Measurements from ENCODE around the gene LY9. TPM values are rescaled to one million over a fixed set of nuclear protein-coding genes. Genes with fewer than 3 reads are reported as not detected.

The LY9 gene, protein sequence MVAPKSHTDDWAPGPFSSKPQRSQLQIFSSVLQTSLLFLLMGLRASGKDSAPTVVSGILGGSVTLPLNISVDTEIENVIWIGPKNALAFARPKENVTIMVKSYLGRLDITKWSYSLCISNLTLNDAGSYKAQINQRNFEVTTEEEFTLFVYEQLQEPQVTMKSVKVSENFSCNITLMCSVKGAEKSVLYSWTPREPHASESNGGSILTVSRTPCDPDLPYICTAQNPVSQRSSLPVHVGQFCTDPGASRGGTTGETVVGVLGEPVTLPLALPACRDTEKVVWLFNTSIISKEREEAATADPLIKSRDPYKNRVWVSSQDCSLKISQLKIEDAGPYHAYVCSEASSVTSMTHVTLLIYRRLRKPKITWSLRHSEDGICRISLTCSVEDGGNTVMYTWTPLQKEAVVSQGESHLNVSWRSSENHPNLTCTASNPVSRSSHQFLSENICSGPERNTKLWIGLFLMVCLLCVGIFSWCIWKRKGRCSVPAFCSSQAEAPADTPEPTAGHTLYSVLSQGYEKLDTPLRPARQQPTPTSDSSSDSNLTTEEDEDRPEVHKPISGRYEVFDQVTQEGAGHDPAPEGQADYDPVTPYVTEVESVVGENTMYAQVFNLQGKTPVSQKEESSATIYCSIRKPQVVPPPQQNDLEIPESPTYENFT
- total RNA-seq (1 to 10 TPM in 1 of 10 donors, under 1 TPM in 4, not detected in 5; 0.25 to 1.4 (median 0.42) TPM), polyA plus RNA-seq (under 1 TPM in 1 of 2 donors, not detected in 1; 0.10 TPM)
- long read RNA-seq, donor 1: 0 reads
- long read RNA-seq, donor 2: 0 reads
- long read RNA-seq, donor 3: 0 reads

- intact Hi-C loops (cut with DNase I): no loop called here
- peaks cover 0 to 4% (median 0%) of the 10 kb centered on the region in 11 donors for H3K9me3 ChIP-seq
- H3K4me3 ChIP-seq: peak within 1 kb of the TSS in 1 of 10 donors; percentile 43
- no peaks in the 10 kb centered on the region for H3K36me3 ChIP-seq
- no peak for TF ChIP-seq CTCF (IDR thresholded peaks at IDR 0.05)
- DNase-seq: no peak
- ATAC-seq: peak in 3 of 8 donors; percentile 33 to 61 (median 51)
- H3K27ac ChIP-seq: peak within 1 kb of the TSS in 1 of 10 donors; percentile 67
- 85 to 91% methylated on average over 4 of the region's 4 CpGs for WGBS, 2 donors
- H3K27me3 ChIP-seq: peaks cover 0 to 8% (median 0%) of the 10 kb centered on the region in 7 donors
- peaks cover 0 to 6% (median 0%) of the 10 kb centered on the region in 9 donors for H3K4me1 ChIP-seq
Observed at GRCh38 chr1:160795951-160796383, at the start of gene LY9. LY9 (plus strand) TSS chr1:160796174; CDS start chr1:160796188, 14 bp downstream.

DNA sequence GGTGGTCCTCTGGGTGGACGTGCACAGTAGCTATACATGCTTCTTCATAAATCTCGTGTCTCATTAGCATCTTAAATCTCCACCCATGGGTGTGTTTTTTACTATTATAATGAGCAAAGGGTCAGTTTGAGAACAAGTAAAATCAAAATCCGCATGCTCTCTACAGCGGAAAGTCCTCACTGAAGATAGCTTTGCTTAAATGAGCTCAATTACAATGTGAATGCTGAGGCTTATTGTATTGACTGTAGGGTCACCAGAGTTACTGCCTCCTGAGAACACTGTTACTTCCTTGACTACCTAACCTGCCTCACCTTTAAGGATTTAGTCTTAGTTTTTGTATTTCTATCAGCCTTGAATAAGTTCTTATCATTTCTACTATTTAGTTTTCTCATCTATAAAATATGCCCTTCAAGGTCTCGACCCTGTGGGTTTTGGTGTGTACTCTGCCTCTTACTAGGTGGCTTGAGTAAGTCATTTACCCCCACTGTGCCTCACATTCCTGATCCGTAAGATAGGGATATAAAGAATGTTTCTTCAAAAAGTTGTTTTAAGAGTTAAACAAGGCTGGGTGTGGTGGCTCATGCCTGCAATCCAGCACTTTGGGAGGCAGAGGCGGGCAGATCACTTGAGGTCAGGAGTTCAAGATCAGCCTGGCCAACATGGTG lies 49.0 kb upstream of the LY9 start:
- Histone ChIP-seq H3K4me1 (peaks cover 0 to 43% (median 0%) of the 10 kb centered on the region in 9 donors), H3K4me3 (no peak overlapping the region), H3K36me3 (peaks cover 0 to 5% (median 0%) of the 10 kb centered on the region in 9 donors), H3K9me3 (no peaks in the 10 kb centered on the region), H3K27ac (no peak overlapping the region), H3K27me3 (peaks cover 0 to 24% (median 6%) of the 10 kb centered on the region in 7 donors)
- ATAC-seq (no peak), DNase-seq (no peak)
- intact Hi-C loops (cut with DNase I): no loop called here
- 85% methylated on average over 7 of the region's 7 CpGs for WGBS, 2 donors
- no peak for TF ChIP-seq CTCF (IDR thresholded peaks at IDR 0.05)

GRCh38 chr1:160747717-160748116 lies 48.3 kb upstream of the LY9 start:
- peaks cover 0 to 35% (median 0%) of the 10 kb centered on the region in 9 donors for H3K4me1 ChIP-seq
- H3K27ac ChIP-seq: no peak overlapping the region
- DNase-seq (no peak), ATAC-seq (no peak)
- intact Hi-C loops (cut with DNase I): no loop called here
- H3K9me3 ChIP-seq: no peaks in the 10 kb centered on the region
- H3K27me3 ChIP-seq: peaks cover 0 to 26% (median 10%) of the 10 kb centered on the region in 7 donors
- peaks cover 0 to 5% (median 0%) of the 10 kb centered on the region in 9 donors for H3K36me3 ChIP-seq
- no peak for TF ChIP-seq CTCF (IDR thresholded peaks at IDR 0.05)
- H3K4me3 ChIP-seq: no peak overlapping the region

Data from heart right ventricle (tissue), 16 donors.